Measurements from ENCODE around the gene SLC19A2. TPM values are rescaled to one million over a fixed set of nuclear protein-coding genes. Genes with fewer than 3 reads are reported as not detected.
A peak's percentile ranks its signal among the peaks of the same experiment; 100 is the strongest.

SLC19A2 gene
- total and polyA plus RNA-seq, 2 of the 13 experiments (the other 11 are each of a cell fraction or from before 2014, with no cell fraction given), result 30.4 to 56.0 TPM

- TF ChIP-seq ZSCAN31 (CRISPR knock-in tag; IDR thresholded peaks at IDR 0.05; ENCODE audit: low read depth) (no peak), SATB2 (CRISPR knock-in tag; IDR thresholded peaks at IDR 0.05) (peak; percentile 53; the same call in 1 of the 2 replicates), ZBTB3 (CRISPR knock-in tag; IDR thresholded peaks at IDR 0.05; ENCODE audit: borderline replicate concordance, low read depth) (no peak), TBX3 (IDR thresholded peaks at IDR 0.05; ENCODE audit: borderline replicate concordance) (no peak), ZNF788 (CRISPR knock-in tag; IDR thresholded peaks at IDR 0.05; ENCODE audit: borderline replicate concordance) (0 out of 2 replicates have a peak, but pooled peaks have one; percentile 15), ZNF773 (CRISPR knock-in tag; IDR thresholded peaks at IDR 0.05; ENCODE audit: borderline replicate concordance) (no peak), SYNCRIP (IDR thresholded peaks at IDR 0.05; ENCODE audit: insufficient read depth, low read depth, low read length) (no peak), THAP11 (CRISPR knock-in tag; IDR thresholded peaks at IDR 0.05) (no peak), BRD4 (CRISPR knock-in tag; IDR thresholded peaks at IDR 0.05) (peak; percentile 38; the same call in 1 of the 2 replicates), UBTF (CRISPR knock-in tag; IDR thresholded peaks at IDR 0.05) (no peak), PPARG (CRISPR knock-in tag; conservative IDR thresholded peaks at IDR 0.05) (no peak), NCOA5 (CRISPR knock-in tag; IDR thresholded peaks at IDR 0.05) (no peak), ZSCAN9 (CRISPR knock-in tag; IDR thresholded peaks at IDR 0.05; ENCODE audit: borderline replicate concordance) (no peak), ZFX (CRISPR knock-in tag; IDR thresholded peaks at IDR 0.05; ENCODE audit: low read depth) (peak; percentile 49), ADNP (CRISPR knock-in tag; IDR thresholded peaks at IDR 0.05) (no peak), MYNN (CRISPR knock-in tag; IDR thresholded peaks at IDR 0.05; ENCODE audit: low read depth) (no peak), ZBTB7A (CRISPR knock-in tag; IDR thresholded peaks at IDR 0.05) (no peak), ZNF335 (CRISPR knock-in tag; IDR thresholded peaks at IDR 0.05) (no peak), MXD4 (CRISPR knock-in tag; IDR thresholded peaks at IDR 0.05) (no peak)
- TF ChIP-seq, protein P1, sequence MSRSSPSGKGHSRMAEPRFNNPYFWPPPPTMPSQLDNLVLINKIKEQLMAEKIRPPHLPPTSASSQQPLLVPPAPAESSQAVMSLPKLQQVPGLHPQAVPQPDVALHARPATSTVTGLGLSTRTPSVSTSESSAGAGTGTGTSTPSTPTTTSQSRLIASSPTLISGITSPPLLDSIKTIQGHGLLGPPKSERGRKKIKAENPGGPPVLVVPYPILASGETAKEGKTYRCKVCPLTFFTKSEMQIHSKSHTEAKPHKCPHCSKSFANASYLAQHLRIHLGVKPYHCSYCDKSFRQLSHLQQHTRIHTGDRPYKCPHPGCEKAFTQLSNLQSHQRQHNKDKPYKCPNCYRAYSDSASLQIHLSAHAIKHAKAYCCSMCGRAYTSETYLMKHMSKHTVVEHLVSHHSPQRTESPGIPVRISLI (CRISPR knock-in tag; IDR thresholded peaks at IDR 0.05; ENCODE audit: borderline replicate concordance), result no peak
- TF ChIP-seq, protein P2, sequence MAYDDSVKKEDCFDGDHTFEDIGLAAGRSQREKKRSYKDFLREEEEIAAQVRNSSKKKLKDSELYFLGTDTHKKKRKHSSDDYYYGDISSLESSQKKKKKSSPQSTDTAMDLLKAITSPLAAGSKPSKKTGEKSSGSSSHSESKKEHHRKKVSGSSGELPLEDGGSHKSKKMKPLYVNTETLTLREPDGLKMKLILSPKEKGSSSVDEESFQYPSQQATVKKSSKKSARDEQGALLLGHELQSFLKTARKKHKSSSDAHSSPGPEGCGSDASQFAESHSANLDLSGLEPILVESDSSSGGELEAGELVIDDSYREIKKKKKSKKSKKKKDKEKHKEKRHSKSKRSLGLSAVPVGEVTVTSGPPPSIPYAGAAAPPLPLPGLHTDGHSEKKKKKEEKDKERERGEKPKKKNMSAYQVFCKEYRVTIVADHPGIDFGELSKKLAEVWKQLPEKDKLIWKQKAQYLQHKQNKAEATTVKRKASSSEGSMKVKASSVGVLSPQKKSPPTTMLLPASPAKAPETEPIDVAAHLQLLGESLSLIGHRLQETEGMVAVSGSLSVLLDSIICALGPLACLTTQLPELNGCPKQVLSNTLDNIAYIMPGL (CRISPR knock-in tag; IDR thresholded peaks at IDR 0.05; ENCODE audit: borderline replicate concordance in 1 of 2, low read depth in 1 of 2), result no peak
- TF ChIP-seq, protein P3, sequence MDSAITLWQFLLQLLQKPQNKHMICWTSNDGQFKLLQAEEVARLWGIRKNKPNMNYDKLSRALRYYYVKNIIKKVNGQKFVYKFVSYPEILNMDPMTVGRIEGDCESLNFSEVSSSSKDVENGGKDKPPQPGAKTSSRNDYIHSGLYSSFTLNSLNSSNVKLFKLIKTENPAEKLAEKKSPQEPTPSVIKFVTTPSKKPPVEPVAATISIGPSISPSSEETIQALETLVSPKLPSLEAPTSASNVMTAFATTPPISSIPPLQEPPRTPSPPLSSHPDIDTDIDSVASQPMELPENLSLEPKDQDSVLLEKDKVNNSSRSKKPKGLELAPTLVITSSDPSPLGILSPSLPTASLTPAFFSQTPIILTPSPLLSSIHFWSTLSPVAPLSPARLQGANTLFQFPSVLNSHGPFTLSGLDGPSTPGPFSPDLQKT (CRISPR knock-in tag; IDR thresholded peaks at IDR 0.05; ENCODE audit: borderline replicate concordance), result no peak
- TF ChIP-seq, protein P4, sequence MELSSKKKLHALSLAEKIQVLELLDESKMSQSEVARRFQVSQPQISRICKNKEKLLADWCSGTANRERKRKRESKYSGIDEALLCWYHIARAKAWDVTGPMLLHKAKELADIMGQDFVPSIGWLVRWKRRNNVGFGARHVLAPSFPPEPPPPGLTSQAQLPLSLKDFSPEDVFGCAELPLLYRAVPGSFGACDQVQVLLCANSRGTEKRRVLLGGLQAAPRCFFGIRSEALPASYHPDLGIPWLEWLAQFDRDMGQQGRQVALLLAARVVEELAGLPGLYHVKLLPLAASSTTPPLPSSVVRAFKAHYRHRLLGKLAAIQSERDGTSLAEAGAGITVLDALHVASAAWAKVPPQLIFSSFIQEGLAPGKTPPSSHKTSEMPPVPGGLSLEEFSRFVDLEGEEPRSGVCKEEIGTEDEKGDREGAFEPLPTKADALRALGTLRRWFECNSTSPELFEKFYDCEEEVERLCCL (CRISPR knock-in tag; IDR thresholded peaks at IDR 0.05; ENCODE audit: borderline replicate concordance), result no peak
Measured at GRCh38 chr1:169460191-169460833, 25.4 kb downstream of the SLC19A2 start (continued).

All from HepG2 (cell line).